ENCODE data around the gene KRT79.
"Not testable (repeated sequence)": the region's sequence is repeated elsewhere in the genome, so short reads cannot be mapped to it uniquely, and the experiment has no call there.

KRT79 gene

DNA sequence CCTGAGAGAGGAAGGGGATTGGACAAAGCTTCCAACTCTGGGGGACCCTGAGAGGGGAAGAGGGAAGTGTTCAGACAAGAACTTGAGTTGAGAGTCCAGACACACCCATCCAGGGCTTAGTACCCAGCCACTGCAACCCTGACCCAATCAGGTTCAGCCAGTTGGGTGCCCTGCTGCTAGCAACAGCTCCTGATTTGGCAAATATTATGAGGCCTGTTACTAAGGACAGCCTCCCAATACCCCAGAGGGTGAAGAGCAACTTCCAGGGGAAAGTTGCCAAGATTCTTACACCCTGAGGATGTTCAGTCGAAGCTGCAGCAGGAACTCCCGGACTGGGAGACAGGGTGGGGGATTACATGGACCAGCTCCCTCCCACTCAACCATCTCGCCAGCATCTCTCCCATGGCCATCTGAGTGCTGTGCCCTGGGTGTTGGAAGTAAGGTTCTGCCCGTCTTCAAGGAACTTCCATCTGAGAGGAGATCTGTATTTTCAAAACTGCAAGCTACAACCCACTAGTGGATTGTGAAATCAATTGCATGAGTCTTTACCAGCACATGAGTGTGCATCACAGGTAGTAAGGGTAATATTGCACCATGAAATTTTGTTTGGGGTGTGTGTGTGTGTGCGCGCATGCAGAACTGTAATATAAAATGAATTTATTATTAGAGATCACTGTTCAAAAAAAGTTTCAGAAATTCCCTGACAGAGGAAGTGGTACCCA lies 26.2 kb upstream of the KRT79 start:
- no peak for DNase-seq

DNA sequence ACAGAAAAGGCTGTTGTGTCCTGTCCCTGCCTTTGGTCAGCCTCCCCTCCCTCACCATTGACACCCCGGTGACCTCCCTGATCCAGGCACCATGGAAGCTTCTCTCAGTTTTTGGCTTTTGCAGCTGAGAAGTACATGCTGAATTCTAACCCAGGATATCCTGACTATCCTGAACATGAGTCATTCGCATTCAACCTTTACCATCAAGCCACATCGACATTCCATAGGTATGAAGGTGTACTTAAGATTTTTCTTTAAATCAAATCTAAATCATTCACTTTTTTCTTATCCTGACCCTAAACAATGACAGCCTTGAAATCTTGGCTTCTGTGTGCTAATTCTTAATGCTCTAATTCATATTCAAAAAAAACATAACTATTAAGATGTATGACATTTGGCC lies 23.4 kb upstream of the KRT79 start:
- no peak for DNase-seq

DNA sequence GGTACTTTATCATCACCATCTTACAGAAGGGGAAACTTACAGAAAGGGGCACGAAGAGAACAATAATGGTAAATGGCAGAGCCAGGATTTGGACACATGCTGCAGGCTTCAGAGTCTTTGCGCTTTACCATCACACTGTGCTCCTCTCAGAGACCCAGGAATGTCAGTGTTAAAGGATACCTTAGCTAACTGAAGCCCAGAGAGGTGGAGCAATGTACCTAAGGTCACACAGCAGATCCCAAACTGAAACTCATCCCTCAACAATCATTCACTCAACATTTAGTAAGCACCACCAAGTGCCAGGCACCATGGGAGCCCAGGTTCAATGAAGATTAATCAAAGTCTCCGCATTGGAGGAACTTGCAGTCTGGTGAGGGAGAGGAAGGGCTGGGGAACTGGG lies 22.7 kb upstream of the KRT79 start:
- no peak for DNase-seq

DNA sequence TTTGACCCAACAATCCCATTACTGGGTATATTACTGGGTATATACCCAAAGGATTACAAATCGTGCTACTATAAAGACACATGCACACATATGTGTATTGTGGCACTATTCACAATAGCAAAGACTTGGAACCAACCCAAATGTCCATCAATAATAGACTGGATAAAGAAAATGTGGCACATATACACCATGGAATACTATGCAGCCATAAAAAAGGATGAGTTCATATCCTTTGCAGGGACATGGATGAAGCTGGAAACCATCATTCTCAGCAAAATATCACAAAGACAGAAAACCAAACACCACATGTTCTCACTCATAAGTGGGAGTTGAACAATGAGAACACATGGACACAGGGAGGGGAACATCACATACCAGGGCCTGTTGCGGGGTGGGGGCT lies 22.0 kb upstream of the KRT79 start:
- DNase-seq, result not testable (repeated sequence)

DNA sequence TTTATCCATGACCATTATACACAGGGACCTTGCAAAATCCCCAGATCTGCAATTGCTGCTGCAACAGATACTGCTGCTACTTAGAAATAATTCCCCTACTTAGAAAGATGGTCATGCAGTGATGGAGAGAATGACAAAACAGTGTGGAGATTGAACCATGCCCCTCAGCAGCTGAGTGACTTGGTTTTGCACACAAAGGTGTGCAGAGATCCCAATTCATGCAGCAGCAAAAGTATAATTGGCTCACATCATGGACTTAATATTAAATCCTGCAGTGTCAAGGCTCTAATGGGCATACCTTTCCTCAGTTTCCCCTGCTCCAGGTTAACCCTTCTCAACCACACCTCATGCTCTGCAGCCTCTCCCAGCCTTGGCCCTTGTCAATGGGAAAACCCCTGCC lies 17.7 kb upstream of the KRT79 start:
- no peak for DNase-seq

DNA sequence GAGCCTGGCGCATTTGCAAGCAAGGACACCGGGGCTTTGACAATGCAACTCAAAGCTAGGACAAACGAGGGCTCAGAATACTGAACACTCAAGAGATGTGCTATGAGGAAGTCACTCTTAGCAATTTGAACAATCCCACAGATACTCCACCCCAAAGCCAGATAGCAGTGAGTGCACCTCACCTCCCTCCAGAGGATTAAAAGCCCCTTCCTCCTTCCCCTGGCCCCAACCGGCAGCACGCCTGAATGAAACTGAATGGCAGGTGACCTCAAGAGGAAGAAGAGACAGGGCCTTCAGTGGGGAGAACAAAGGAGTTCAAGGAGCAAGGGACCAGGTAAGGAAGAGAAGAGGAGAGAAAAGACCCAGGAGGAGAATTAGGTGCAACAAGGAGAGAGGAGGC lies 16.6 kb upstream of the KRT79 start:
- no peak for DNase-seq

DNA sequence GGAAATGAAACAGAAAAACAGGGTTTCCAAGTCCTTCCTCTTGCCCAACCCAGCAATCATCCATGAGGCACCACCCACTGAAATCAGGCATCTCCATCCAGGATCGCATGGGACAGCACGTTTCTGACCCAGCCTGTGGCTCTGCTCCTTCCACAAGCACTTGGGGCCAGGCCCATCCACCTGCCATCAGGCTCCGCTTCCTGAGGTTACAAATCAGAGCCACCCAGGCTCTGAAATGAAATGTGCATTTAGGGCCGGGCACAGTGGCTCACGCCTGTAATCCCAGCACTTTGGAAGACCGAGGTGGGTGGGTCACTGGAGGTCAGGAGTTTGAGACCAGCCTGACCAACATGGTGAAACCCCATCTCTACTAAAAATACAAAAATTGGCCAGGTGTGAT lies 15.4 kb upstream of the KRT79 start:
- DNase-seq, result no peak

DNA sequence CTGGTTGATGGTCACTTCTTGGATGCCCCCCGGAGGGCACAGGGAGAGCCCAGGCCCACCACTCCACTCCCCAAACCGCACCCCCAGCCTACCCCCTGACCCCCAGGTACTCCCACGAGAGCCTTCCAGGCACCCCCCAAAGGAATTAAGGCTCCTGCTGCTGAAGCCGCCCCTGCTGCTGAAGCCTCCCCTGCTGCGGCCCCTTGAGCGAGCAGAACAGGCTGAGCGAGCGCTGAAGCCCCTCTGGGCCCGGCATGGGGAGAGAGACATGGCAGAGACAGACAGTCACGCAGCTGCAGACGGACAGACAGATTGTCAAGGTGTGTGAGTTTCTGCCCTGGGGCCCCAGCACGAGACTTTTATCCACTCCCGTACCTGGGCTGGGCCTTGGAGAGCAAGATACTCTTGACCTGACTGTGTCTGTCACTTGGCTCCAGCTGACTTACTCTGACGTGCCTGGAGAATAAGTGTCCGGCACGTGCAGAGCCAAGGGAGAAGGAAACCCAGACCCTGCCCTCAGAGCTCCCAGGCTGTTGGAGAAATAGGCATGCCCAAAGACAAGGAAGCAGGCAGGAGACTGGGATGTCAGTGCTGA lies 14.6 kb upstream of the KRT79 start, which contains the start of gene KRT78:
TSS of gene KRT78 (minus strand) at position 334 of the 595 bp plus-strand sequence. CDS start at position 270, 64 bp downstream.
- no peak for DNase-seq

DNA sequence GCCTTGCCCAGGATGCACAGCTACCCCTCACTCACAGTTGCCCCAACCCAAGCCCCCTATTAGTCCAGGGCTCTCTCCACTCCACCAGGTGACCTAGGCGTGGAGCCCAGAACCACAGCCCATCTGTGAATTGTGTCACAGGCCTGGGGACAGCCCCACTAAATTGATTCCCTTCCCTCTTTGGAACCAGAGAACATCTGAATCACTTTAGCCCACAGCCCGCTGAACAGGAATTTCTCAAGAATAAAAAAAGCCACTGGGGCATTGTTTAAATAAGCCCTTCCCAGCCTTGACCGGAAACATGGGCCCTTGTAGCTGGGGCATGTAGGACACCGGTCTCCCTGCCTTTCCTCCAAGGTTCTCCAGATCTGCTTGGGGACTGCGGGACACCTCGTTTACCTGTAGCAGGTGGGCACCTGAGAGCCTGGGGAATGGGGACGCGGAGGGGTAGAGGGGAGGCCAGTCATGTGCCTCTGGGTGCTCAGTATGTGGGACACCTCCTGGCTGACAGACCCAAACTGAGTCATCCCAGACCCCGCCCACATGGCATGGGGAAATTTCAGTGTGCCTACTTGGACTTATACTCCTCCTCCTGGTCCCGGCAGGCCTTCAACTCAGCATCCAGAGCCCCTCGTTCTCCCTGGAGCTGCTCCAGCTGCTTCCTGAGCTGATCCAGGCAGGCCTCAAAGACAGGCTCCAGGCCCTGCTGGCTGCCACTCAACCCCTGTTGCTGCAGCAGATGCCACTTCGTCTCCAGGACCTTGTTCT lies 13.4 kb upstream of the KRT79 start:
- DNase-seq, result no peak

DNA sequence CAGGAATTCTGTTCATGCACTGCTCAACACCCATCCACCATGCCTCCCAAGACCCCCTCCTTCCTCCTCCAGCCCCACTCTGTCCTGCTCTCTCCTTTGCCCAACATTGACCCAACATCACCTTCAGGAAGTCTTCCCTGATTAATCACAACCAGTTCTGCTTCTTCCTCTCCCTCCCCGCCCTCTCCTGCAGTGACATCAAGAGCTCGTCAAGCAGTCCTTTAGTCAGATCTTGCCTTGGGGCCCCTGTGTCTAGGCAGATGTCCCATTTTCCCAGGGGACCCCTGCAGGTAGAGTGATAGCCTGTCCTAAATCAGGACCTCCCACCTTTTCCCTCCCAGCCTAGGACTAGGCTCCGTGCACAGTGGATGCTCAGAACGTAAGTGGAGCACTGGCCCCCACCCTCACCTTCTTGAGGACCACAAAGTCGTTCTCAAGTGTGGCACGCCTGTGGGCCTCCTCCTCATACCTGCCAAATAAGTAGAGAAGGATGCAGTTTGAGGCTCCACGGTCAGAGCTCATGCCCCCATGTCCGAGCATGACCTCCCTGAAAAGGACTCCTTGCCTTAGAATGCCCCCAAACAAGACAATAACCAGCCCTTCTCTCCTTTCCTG lies 12.4 kb upstream of the KRT79 start:
- DNase-seq, result no peak

DNA sequence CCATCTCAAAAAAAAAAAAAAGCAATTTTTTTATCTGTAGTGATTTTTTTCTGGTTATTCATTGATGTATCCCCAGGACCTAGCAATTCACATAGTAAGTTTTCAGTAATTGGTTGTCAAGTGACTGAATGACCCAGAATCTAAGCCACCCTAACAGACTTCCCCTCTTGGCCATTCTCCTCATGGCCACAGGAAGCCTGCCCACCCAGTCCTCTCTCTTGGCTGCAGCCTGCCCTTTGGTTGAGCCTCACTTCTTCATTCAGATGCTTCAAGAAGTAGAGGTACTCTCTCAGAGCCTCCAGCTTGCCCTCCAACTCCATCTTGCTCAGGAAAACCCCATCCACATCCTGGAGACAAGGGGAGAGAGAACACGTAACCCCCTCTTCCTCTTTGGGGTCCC lies 11.8 kb upstream of the KRT79 start:
- no peak for DNase-seq

DNA sequence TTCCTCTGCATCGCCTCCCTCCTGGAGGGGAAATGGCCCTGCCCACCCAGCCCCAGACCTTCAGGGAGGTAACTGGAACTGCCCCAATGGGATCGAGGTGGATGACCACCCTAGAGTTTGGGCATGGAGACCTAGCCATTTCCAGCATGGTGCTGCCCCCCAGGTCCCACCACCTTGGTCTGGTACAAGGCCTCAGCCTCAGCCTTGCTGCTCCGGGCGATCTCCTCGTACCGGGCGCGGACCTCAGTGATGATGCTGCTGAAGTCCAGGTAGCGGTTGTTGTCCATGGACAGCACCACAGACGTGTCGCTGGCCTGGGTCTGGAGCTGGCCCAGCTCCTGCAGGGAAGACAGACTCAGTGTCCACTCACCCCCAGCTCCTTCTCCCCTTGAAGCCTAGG lies 10.3 kb upstream of the KRT79 start:
- DNase-seq, result no peak

DNA sequence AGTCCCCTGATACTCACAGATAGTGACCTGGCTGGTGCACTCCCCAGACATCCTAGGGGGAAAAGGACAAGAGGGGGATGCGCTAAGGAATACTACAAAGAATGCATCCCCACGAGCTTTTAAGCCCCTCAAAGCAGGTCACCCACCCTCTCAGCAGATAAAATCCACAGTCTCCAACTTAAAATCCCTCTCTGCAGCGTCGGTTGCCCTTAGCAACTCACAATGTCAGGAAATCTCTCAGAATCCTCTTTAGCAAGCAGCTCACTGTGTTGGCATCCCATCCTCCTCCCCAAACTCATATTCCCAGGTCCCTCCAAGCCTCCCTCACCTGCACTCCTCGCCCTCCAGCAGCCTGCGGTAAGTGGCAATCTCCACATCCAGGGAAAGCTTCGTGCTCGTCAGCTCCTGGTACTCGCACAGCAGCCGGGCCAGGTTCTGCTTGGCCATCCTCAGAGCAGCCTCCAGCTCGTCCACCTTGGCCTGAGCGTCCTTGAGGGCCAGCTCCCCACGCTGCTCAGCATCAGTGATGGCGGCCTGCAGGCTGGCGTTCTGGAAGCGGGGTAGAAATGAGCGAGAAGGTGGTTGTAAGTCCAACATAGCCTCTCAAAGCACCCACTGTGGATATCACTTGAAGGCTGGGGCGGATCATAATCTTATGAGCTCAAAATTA lies 5.5 kb upstream of the KRT79 start:
- DNase-seq, result no peak

DNA sequence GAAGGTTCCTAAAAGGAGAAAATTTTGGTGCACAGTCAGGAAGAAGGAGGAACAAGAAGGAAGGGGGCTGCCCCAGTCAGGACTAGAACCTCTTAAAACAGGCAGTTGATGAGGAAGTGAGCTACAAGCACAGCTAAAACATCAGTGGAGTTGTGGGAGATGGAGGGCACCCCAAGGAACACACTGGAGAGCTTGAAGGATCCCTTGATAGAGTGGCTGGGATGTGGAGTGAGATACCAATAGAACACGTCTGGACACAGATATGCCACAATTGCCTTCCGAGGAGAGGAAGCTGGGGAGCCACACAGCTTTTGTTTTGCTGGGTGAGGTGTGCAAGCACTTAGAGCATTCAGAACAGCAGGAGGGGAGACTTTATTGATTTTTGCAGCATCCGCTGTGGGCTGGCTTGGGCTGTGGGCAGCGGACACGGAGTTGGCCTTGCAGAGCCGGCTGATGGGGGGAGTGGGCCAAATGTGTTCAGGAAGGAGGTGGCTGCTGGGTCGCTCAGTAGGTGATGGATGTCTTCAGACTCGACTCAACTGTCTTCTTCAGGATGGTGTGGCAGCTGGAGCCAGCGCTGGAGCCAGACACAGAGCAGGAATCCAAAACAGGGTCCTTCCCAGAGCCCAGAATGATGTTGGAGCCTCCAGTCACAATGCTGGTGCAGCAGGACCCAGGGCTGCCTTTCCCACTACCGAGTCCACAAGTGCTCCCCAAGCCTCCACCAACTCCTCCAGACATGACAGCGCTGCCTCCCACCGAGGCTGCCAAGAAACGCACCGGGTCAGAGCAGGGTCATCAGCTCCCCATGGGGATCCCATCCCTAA lies 4.7 kb upstream of the KRT79 start:
- DNase-seq, result no peak

DNA sequence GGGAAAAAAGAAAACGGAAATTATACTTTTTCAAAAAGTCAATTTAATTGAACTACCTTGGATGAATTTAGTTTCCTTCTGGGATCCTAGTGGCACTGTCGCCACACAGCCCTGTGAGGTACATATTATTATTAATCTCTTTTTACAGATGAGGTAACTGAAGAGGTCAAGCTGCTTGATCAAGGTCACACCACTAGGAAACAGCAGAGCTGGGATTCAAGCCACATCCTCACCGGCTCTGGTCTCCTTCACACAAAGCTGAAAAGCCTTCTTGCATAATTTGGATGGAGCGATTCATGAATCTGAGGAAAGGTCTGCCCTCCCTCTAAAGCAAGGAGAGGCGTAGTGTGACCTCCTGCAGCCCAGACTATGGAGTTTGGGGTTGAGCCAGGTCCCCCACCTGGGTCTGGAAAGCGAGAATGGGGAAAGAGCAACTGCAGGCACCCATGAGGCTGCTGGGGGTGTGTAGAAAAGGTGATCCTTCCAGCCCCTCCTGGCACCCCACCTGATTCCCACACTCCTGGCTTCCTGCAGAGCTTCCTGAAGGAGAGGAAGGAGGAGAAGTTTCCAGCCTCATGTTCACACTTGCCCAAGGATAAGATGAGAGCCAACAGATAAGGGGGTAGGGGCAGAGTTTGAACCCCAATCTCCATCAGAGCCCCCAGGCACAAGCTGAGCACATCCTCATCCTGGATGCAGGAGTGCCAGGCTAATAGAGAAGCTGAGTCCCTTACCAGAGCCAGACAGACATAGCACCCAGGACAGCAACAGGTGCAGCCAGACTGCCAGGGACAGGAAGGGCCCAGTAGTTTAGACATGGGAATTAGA lies 3.9 kb upstream of the KRT79 start:
- DNase-seq, result no peak

DNA sequence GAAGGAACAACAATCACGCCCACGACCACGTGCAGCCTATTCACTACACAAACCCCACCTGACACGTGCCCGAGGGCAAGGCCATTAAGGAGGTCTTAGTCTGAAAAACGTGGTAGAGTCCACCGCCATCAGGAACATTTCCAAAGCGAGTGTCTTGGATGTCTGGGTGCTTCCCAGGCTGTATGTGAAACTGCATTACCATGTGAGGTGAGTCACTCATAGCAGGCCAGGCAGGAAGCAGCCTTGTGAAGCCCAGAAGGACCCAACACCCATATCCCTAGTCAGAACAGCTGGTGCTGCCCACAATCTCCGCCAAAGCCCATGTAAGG lies 3.3 kb upstream of the KRT79 start:
- no peak for DNase-seq

DNA sequence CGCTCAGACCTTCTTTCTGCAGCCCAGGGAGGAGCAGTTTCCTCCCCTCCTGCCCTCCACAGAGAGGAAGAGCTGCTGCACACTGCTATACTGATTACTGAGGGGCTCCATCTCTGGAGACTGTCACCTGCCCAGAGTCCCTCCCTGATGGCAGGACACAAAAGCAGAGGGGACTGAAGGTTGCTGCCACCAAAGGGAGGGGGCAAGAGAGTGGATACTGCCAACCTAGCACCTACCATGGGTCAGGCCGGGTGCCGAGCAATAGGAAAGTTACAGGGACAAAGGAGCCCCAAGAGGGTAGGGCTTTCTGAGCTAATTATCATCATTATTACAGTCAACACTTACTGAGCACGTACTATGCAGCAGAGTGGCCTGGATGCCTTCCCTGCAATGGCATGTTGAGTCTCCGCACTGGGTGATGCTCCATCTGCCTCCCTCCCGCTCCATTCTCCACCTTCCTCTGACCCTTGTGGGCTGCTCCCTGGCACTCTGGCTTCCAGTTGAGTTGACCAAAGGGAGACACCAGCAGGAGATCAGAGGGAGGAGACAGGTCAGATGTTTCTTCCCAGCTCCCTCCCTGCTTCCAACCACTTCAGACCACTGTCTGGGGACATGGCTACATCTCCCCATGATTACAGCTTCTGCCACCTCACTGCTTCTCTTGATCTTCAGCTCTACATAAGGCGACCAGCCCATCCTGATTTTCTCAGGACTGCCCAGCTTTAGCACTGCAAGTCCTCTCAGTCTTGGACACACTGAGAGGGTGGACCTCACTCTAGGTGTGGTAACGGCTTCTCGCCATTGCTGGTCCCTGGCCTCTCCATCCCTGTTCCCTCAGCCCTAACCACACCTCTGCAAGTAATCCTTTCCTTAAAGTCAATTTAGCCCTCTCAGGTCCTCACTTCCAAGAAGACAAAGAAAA lies 2.6 kb upstream of the KRT79 start:
- no peak for DNase-seq

DNA sequence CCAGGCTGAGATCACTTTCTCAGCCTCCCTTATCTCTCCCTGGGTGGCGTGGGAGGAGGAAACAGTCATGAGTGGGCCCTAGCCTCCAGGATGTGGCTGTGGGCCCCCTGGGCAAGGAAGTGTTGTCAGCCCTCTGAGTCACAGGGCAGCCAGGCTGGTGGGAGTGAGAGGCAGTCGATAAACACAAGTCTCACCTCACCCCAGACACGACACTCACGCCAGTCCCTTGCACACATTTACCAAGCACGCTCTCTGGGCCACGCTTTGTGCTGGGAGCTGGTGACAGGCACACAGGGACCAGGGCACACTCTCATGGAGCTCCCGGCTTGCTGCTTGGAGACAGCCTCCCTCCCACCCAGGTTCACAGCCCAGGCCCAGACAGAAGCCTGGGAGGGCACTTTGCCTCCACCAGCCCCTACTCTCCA lies 1.9 kb upstream of the KRT79 start:
- DNase-seq, result no peak

DNA sequence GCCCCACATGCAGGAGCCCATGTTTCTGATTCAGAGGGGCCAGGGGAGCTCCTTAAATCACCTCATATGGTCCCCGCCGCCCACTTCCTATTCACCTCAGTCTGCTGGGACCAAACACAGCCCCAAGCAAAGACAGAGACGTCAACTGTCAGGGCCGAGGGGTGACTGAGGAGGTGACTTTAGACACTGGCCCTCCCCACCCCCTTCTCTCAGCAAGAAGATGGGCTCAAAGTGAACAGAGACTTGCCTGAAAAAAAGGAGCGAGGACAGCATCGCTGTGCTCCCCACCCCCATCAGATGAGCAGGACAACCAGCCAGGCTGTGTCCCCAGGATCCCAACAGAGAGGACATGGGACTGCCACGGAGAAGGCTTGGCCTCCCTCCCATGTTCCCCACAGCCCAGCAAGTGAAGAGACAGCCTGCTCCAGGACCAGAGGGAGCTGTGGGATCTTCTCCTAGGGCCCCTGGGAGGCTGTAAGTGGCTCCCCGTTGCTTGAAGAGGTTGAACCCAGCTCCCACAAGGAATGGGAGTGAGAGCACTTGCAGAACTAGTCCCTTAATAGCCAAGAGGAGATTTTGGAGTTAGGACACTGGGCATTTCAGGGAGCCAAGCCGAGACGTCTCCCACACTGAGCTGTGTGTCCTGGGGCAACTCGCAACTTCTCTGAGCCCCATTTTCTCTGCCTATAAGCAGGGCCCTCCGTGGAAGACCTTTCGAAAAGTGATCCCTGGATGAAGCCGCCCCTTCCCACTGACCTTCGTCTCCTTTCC lies 1.3 kb upstream of the KRT79 start:
- DNase-seq, result no peak

DNA sequence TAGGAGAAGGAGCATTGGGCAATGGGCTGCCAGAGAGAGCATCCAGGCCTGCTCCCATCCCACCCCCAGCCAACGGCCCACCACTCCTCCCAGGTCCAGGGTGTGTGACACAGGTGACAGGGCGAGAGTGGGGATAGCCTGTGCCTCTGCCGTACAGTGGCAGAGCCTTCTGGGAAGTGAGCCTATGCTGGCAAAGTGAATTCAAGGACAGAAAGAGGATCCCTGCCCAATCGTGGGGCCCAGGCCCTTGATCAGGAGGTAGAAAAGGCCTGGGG lies 553 bp upstream of the KRT79 start:
- DNase-seq, result no peak

Measured in DMS153 (cell line).